ENCODE results near the gene SEMA3D.

GRCh38 chr7:85183296-85183695, 3.6 kb downstream of the SEMA3D start:
- TF ChIP-seq CTCF (IDR thresholded peaks at IDR 0.05), result no peak
- TF ChIP-seq POLR2A (IDR thresholded peaks at IDR 0.05), result no peak

Data from tibial nerve (tissue), 3 donors.